T-helper 1 cell treated with Interleukin-12 subunit alpha and Interleukin-12 subunit beta and Interleukin-4 antibody, amounts not matched to agents 30 μg/mL and 1 μg/mL, for 36 hours (primary cell): Measurements from ENCODE around the gene FKBP8.

Experiments
- H3K27ac Mint-ChIP-seq: one replicate; pipeline ENCODE4 v1.8.0; 2021; ENCODE audit warnings: mild to moderate bottlenecking, mixed read lengths
- H3K27me3 Mint-ChIP-seq: one replicate; pipeline ENCODE4 v1.8.0; 2021; ENCODE audit warnings: low read depth, mixed read lengths
- H3K36me3 Mint-ChIP-seq: one replicate; pipeline ENCODE4 v1.8.0; 2021; ENCODE audit warnings: low read depth, mixed read lengths
- H3K4me1 Mint-ChIP-seq: one replicate; pipeline ENCODE4 v1.8.0; 2021; ENCODE audit warnings: low read depth, mixed read lengths
- H3K4me3 Mint-ChIP-seq: one replicate; pipeline ENCODE4 v1.8.0; 2021; ENCODE audit warnings: mild to moderate bottlenecking, moderate library complexity, mixed read lengths
- H3K9me3 Mint-ChIP-seq: one replicate; pipeline ENCODE4 v1.8.0; 2021; ENCODE audit warnings: mixed read lengths

The FKBP8 gene

DNA sequence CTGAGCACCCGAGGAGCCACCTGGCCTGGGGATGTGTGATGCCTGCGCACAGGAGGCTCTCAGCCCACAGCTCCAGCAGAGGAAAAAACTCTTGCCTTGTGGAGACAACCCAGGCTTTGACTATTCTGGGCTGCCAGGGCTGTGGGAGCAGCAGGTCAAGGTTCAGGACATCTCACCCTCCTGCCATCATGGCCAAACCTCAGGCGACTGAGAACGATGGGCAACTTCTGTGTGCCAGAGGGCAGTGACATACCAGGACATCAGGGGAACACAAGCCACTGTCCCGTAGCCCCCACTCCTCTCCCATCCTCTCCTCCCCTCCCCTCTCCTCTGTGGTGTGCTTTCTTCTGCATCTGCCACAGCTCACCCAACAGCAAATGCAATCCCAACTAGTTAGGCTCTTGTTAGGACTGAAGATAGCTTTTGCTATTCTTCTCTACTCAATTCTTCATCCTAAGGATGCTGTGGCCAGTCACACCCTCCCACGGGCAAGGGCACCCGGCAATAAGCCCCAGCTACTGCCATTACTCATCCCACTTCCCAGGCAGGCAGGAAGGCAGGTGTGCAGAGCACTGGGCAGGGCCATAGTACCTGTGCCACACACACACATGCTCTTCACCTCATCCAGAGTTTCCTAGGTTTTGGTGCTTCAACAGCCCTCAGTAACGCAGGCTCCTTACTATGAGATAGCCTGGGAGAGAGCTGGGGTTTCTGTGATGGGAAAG is 38.3 kb downstream of the FKBP8 start:
- peak overlapping the region; percentile 6 for H3K27ac Mint-ChIP-seq
- H3K4me1 Mint-ChIP-seq = peaks cover 52% of the 10 kb centered on the region
- no peaks in the 10 kb centered on the region for H3K9me3 Mint-ChIP-seq
- peaks cover 2% of the 10 kb centered on the region for H3K36me3 Mint-ChIP-seq
- H3K4me3 Mint-ChIP-seq = no peak overlapping the region
- H3K27me3 Mint-ChIP-seq = no peaks in the 10 kb centered on the region

DNA sequence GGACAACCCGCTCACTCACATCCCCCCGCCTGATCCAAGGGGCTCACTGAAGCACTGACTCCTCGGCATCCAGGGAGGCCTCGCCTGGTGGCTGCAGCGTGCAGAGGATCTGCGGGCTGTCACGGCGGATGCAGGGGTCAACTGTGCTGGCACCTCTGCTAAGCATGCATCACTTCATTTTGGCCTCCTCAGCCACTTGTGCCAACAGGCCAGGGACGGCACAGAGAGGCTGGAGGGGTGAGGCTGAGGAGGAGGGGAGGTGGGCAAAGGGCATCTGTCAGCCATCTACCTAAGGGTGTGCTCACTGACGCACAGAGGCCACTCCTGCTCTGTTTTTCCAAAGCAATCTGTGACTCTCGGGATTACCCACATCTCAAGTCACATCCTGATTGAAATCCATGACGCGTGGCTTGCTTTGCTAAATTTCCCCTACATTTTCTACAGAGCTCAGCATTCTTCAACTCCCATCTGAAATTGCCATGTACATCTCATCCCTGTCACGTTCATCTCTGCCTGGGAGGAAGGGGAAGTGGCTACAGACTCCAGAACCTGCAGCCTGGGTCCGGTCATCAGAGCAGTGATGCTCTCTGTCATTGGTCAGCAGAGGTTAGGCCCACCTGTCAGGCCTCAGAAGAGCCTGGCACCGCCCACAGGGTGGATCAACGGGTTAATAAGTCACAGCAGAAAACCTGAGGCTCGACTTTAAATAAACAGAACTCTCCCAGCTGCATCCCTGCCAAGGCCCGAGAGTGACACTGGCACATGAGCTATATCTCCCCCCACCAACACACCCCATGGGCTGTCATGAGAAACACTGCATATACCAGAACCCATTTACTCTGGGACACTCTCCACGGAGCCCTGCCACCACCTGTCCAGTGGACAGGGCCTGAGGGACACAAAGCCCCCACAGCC is 39.1 kb downstream of the FKBP8 start:
- Mint-ChIP-seq H3K27me3 (no peaks in the 10 kb centered on the region), H3K4me3 (no peak overlapping the region), H3K9me3 (no peaks in the 10 kb centered on the region), H3K27ac (no peak overlapping the region), H3K4me1 (peaks cover 57% of the 10 kb centered on the region), H3K36me3 (peaks cover 2% of the 10 kb centered on the region)

DNA sequence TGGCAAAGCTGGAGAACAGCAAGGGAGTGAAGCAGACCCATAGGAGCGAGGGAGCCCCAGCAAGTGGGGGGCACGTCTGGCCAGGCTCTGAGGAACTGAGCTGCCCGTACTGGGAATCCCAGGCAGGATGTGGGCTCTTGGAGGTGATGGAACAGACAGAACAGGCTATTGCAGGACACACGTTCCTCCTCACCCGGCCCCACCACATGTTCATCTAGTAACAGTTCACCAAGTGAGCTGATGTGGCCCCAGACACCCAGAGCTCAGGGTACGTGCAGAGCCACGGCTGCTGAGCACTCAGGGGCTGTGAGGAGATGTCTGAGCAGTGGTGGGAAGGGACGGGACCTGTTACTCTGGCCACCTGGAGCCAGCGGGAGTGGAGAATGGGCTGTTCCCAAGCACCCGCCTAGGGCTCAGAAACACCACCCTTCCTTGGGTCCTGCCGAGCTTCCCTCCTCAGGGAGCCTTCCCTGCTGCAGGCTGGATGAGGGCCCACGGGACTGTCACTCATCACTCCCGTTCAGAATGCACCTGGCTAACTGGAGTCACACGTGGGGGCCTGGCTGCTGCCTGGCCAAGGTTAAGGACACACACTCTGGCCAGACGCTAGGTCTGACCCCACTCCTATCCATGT is 39.9 kb downstream of the FKBP8 start:
- Mint-ChIP-seq H3K27me3 (no peaks in the 10 kb centered on the region), H3K9me3 (no peaks in the 10 kb centered on the region), H3K4me1 (peaks cover 64% of the 10 kb centered on the region), H3K27ac (peak overlapping the region; percentile 32), H3K36me3 (peaks cover 2% of the 10 kb centered on the region), H3K4me3 (no peak overlapping the region)

DNA sequence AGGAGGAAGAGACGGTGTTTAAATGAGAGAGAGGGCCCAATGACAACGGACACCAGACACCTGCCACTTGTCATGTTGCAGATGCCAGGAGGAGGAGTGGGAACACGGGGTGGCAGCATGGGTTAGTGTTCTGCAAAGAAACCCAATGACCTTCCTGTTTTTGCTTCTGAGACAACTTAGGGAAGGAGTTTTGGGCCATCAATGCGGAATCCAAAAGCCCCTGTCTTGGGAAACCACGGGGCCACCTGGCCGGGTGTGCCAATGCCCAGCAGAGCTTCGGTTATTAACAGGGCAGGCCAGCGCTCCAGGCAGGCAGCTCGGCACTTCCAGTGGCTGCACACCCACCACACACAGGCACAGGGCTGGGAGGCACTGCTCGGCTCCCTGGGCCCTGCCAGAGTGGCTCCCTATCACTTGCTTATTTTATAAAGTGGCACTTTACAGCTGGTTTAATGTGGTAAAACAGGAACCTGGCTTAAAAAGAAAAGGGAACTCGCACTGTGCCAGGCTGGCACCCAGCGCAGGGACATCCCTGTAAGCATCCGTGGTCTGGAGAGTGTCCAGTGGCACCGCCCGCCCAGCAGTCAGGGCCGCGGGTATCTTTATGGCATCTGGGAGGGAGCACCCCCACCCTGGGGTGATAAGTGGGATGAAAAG is 40.6 kb downstream of the FKBP8 start:
- peak overlapping the region; percentile 32 for H3K27ac Mint-ChIP-seq
- H3K4me1 Mint-ChIP-seq = peaks cover 65% of the 10 kb centered on the region
- peaks cover 2% of the 10 kb centered on the region for H3K36me3 Mint-ChIP-seq
- H3K9me3 Mint-ChIP-seq = no peaks in the 10 kb centered on the region
- no peaks in the 10 kb centered on the region for H3K27me3 Mint-ChIP-seq
- no peak overlapping the region for H3K4me3 Mint-ChIP-seq

DNA sequence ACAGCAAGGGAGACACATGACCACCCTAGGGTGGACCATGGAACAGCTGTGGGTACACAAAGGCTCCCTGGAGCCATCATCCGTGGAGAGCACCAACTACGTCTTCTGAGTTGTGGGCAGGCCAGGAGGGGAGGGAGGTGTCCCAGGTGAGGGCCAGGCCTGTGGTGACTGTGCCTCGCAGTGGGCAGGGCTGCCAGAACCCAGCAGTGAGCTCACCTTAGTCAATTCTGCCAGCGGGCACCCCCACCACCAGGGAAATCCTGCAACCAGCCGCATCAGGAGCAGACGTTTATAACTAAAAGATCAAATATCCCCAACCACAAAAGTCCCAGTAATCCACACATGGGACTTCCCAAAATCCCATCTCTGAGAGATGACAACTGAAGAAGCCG is 41.1 kb downstream of the FKBP8 start:
- peaks cover 60% of the 10 kb centered on the region for H3K4me1 Mint-ChIP-seq
- H3K4me3 Mint-ChIP-seq = no peak overlapping the region
- H3K27ac Mint-ChIP-seq = no peak overlapping the region
- peaks cover 2% of the 10 kb centered on the region for H3K36me3 Mint-ChIP-seq
- no peaks in the 10 kb centered on the region for H3K9me3 Mint-ChIP-seq
- no peaks in the 10 kb centered on the region for H3K27me3 Mint-ChIP-seq

DNA sequence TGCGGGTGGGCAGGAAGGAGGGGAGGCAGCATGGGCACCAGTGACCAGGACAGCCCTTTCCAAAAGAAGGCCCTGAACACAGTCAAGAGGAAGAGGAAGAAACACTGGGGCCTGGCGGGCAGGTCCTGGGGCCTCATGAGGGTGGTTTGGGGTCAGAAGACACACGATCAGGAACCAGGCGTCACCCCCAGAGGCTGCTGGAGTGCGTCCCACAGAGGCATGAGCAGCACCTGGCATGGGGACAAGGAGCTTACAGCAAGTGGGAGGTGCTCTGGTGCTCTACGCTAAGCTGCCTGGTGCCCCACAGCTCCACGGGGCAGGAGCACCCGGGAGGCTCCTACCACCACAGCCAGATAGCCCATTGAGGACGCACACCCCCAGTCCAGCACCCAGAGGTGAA is 41.5 kb downstream of the FKBP8 start:
- Mint-ChIP-seq H3K4me1 (peaks cover 59% of the 10 kb centered on the region), H3K36me3 (peaks cover 2% of the 10 kb centered on the region), H3K4me3 (no peak overlapping the region), H3K27ac (no peak overlapping the region), H3K9me3 (no peaks in the 10 kb centered on the region), H3K27me3 (no peaks in the 10 kb centered on the region)

DNA sequence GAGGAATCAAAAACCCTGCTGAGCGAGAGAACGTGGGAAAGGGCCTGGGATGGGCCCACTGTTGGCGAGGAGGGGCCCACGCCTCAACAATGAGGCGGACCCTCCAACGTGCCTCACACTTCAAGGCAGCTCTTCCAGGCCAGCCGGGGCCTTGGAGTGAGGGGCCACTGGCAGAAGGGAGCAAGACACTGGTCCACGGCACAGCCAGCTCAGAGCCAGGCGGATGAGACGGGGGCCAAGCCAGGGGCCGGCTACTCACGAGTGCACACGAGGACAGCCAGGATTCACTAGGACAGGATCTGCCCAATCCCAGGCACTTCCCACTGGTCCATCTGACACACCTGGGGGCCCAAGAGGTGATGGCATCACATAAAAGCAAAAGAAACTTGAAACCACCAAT is 42.0 kb downstream of the FKBP8 start:
- no peak overlapping the region for H3K27ac Mint-ChIP-seq
- H3K27me3 Mint-ChIP-seq = no peaks in the 10 kb centered on the region
- peaks cover 59% of the 10 kb centered on the region for H3K4me1 Mint-ChIP-seq
- peaks cover 2% of the 10 kb centered on the region for H3K36me3 Mint-ChIP-seq
- H3K9me3 Mint-ChIP-seq = no peaks in the 10 kb centered on the region
- H3K4me3 Mint-ChIP-seq = no peak overlapping the region

DNA sequence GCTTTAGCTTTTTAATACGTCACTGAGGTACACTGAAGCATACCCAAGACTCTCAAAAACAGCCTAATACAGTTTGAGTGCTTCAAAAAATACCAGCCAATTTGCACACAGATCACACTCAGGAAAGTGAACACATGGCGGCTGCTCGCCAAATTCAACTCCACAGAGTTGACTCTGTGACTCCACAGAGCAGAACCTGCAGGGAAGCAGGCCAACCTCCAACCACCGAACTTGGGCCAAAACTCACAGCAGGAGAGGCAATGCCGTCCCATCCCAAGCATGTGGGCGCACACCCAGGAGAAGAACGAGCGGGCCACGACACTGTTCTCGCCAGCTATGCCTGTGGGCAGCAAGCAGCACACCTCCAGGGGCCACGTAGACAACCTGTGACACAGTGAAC is 42.6 kb downstream of the FKBP8 start:
- peaks cover 62% of the 10 kb centered on the region for H3K4me1 Mint-ChIP-seq
- no peaks in the 10 kb centered on the region for H3K9me3 Mint-ChIP-seq
- no peaks in the 10 kb centered on the region for H3K27me3 Mint-ChIP-seq
- peaks cover 2% of the 10 kb centered on the region for H3K36me3 Mint-ChIP-seq
- no peak overlapping the region for H3K4me3 Mint-ChIP-seq
- no peak overlapping the region for H3K27ac Mint-ChIP-seq

DNA sequence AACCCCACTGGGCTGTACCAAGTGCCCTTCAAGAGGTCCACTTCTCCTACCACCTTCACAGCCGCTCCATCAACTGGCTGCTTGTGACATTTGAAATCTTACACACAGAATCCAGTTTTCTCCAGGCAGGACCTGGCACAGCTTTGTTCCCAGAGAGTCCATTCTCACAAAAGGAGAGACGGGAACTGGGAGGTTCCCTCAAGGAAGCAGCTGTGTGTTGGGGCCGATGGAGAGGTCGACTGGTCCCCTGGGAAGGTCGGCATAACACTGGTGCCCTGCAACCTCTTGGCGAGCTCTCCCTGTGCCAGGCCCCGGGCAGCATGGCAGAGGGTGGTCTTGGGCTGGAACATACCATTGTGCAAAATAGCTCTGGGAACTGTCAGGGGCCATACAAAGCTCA is 43.0 kb downstream of the FKBP8 start:
- Mint-ChIP-seq H3K27ac (no peak overlapping the region), H3K4me1 (peaks cover 61% of the 10 kb centered on the region), H3K27me3 (no peaks in the 10 kb centered on the region), H3K36me3 (peaks cover 2% of the 10 kb centered on the region), H3K9me3 (no peaks in the 10 kb centered on the region), H3K4me3 (no peak overlapping the region)

DNA sequence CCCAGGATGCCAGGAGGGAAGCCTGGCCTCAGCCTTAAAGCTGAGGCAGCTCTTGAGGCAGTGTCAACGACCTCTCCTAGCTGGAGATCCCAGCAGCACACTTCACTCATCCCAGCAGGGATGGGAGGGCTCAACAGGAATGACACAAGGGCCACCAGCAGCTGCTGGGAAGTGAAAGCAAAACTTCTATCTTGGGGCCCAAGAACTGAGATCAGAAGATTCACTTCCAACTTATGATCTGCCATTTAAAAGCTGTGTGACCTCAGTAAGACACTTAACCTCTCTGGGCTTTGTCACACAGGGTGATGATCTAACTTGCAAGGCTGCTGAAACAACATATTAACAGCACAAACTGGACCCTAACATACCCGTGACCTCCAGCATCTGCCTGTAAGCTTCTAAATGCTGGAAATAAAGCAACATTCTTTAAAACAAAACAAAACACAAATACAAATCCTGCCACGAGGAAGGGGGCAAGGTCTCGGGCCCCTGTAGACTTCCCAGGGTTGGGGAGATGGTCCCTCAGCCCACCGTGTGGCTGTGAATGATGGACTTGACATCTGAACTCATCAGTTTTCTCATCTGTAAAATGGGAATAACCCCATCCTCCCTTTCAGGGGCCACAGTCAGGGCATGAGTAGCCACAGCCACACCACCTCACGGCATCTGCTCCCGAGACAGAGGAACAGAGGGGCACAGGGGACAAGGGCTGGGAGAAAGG is 44.2 kb downstream of the FKBP8 start:
- Mint-ChIP-seq H3K27me3 (no peaks in the 10 kb centered on the region), H3K4me1 (peaks cover 57% of the 10 kb centered on the region), H3K36me3 (peaks cover 2% of the 10 kb centered on the region), H3K9me3 (no peaks in the 10 kb centered on the region), H3K27ac (peak overlapping the region; percentile 57), H3K4me3 (no peak overlapping the region)

DNA sequence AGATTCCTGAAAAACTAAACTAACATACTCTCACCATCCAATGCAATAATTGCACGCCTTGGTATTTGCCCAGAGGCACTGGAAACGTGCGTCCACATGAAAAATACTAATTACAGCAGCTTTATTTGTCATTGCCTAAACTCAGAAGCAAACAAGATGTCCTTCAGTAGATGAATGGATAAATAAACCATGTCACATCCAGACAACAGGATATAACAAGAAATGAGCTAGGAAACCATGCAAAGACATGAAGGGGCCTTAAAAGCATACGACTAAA is 46.5 kb downstream of the FKBP8 start:
- Mint-ChIP-seq H3K27me3 (no peaks in the 10 kb centered on the region), H3K36me3 (peaks cover 2% of the 10 kb centered on the region), H3K4me1 (peaks cover 52% of the 10 kb centered on the region), H3K9me3 (no peaks in the 10 kb centered on the region), H3K27ac (peak overlapping the region; percentile 70), H3K4me3 (no peak overlapping the region)

DNA sequence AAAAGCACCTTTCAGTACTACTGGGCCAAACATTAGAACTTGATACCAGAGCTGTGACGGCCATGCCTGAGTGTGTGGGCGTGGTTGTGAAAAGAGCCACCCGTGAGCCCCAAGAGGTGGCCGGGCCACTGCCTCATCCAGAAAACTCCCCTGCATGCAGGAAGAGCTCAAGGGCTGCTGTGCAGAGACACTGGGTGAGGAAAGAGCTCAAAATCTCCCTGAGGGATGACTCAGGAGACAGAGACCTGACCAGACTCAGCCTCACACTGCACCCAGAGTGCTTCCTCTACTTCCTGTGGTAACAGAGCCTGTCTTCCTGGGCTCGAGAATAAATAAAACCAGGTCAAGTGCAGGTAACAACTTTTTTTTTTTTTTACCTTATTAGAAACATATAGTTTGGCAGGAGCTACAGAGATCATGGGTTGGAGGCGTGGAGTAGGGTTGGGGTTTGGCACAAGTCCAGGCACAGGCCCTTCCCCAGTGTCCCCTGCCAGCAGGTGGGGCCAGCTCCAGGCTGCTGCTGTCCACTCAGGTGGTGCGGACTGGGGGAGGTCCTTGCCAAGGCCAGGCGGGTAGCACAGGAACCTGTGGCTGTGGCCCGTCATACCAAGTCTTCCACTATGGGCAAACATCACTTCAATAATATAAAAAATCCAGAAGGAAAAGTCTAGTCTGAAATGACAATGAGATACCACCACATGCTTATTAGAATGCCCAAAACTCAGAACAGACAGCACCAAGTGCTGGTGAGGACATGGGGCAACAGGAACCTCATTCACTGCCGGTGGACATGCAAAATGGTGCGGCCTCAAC is 47.0 kb downstream of the FKBP8 start:
- H3K27ac Mint-ChIP-seq = peak overlapping the region; percentile 85
- peak overlapping the region; percentile 52 for H3K4me3 Mint-ChIP-seq
- H3K27me3 Mint-ChIP-seq = no peaks in the 10 kb centered on the region
- peaks cover 2% of the 10 kb centered on the region for H3K36me3 Mint-ChIP-seq
- no peaks in the 10 kb centered on the region for H3K9me3 Mint-ChIP-seq
- peaks cover 53% of the 10 kb centered on the region for H3K4me1 Mint-ChIP-seq

DNA sequence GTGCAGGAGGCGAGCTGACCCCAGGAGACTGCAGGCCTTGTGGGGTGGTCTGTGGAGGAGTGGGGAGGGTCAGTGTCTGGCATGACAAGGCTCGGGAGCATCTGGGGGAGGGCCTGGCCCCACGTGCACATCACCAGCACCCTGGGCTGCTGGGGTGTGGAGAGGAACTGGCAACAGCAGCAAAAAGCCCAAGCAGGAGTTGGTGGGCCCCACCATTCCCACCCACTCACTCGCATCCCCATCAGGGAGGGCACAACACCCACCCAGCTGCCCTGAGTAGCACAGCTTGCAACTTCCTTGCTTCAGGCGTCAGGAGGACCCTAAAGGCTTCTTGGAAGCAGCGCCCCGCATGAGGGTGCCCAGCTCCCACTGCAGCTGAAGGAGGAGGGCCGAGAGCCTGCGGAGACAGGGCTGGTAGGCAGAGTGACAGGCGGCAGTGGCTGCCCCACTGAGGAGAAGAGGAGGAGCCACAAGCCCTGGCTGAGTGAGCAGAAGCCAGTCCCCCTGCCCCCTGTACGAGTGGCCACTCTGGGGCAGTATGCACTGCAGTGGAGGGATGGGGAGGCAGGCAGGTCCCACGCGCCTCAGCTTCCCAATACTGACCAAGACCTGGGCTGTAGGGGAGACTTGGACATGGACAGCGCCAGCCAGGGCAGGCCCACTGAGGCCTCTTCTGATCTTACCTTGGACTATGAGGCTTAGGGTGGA is 48.0 kb downstream of the FKBP8 start:
- Mint-ChIP-seq H3K36me3 (no peaks in the 10 kb centered on the region), H3K27me3 (no peaks in the 10 kb centered on the region), H3K4me1 (peaks cover 45% of the 10 kb centered on the region), H3K27ac (peak overlapping the region; percentile 85), H3K4me3 (peak overlapping the region; percentile 52), H3K9me3 (no peaks in the 10 kb centered on the region)
